HepG2 (cell line): ENCODE data around the gene POU2F1. TPM values are rescaled to one million over a fixed set of nuclear protein-coding genes. Genes with fewer than 3 reads are reported as not detected.

ENCODE experiments used
- ATAC-seq: fragments of 200-7000 bp; cut with Tn5 transposase; 3 replicates; pipeline ENCODE4 v1.9.1; 2020; ENCODE audit warnings: mild to moderate bottlenecking, moderate library complexity
- BruUV-seq: library from RNA; stranded (reverse); fragments of 400-500 nt; replicated peaks from 2 replicates; lab custom pipeline; 2021; lab: Mats Ljungman, UMichigan
- CTCF ChIA-PET: fragments of 300-600 bp; formaldehyde crosslinking; extraction: SDS; loops from one replicate; lab custom pipeline; 2021; ENCODE audit warnings: low total read pairs, inconsistent platforms, low intra/inter-chr PET ratio; lab: Yijun Ruan, JAX
- POLR2A ChIA-PET: fragments of 350-600 bp; sonication (Branson Sonifier 250); formaldehyde crosslinking; loops from one replicate; lab custom pipeline; 2020; ENCODE audit warnings: antibody characterized with exemption, inconsistent platforms; lab: Yijun Ruan, JAX
- DNase-seq: peaks from one replicate; pipeline ENCODE4 v3.0.0-alpha.2; 2015; ENCODE audit warnings: low spot score
- FAIRE-seq: peaks from 3 replicates; lab custom pipeline; 2011; peaks lifted over from hg19 to GRCh38; lab: Jason Lieb, UNC
- H2AFZ ChIP-seq: one replicate; pipeline ENCODE4 v1.6.1; 2011; ENCODE audit warnings: low read length, inconsistent platforms
- H3K27ac ChIP-seq: fragments of 300-600 bp; 3 replicates; pipeline ENCODE4 v1.8.0; 2011; ENCODE audit warnings: mixed run types, mild to moderate bottlenecking, mixed read lengths, low read length, inconsistent platforms; ENCODE audit not compliant: insufficient read depth; ENCODE audit errors: extremely low read length
- H3K27me3 ChIP-seq, 2 experiments: fragments of 200-600 bp in 1 of 2; 2 replicates in 1 of 2; 3 replicates in 1 of 2; pipeline versions ENCODE4 v1.6.0 to v1.8.0; 2011; ENCODE audit warnings: low read length in 2 of 2, mild to moderate bottlenecking in 2 of 2, moderate library complexity in 2 of 2, inconsistent platforms in 1 of 2; ENCODE audit not compliant: insufficient read depth in 2 of 2, control insufficient read depth in 1 of 2
- H3K36me3 ChIP-seq, 2 experiments: fragments of 200-600 bp in 1 of 2; replicated peaks in 1 of 2; 2 replicates in 1 of 2; 3 replicates in 1 of 2; pipeline versions ENCODE4 v1.5.1 to v1.8.0; 2011; ENCODE audit warnings: low read length in 2 of 2, inconsistent platforms in 1 of 2; ENCODE audit not compliant: insufficient read depth in 2 of 2, control insufficient read depth in 1 of 2
- H3K4me1 ChIP-seq: 2 replicates; pipeline ENCODE4 v1.5.1; 2012; ENCODE audit warnings: low read length, inconsistent platforms; ENCODE audit not compliant: insufficient read depth
- H3K4me2 ChIP-seq: 2 replicates; pipeline ENCODE4 v1.6.0; 2011; ENCODE audit warnings: low read depth, low read length, inconsistent platforms
- H3K4me3 ChIP-seq, 3 experiments: fragments of 200-600 bp in 1 of 3; sonication (generic), shearing (Covaris generic) in 1 of 3; replicated peaks in 1 of 3; 2 replicates each; pipeline ENCODE4 v1.5.1; 2011 to 2016; ENCODE audit warnings: low read length in 3 of 3, inconsistent platforms in 2 of 3, low read depth in 2 of 3, mild to moderate bottlenecking in 2 of 3, control low read depth in 1 of 3, mixed read lengths in 1 of 3; ENCODE audit not compliant: insufficient read depth in 1 of 3
- H3K79me2 ChIP-seq: one replicate; pipeline ENCODE4 v1.6.1; 2011; ENCODE audit warnings: low read length, inconsistent platforms; ENCODE audit not compliant: insufficient read depth
- H3K9ac ChIP-seq: 2 replicates; pipeline ENCODE4 v1.6.0; 2011; ENCODE audit warnings: mild to moderate bottlenecking, low read depth, low read length, inconsistent platforms; ENCODE audit not compliant: insufficient read depth
- H3K9me3 ChIP-seq: 2 replicates; pipeline ENCODE4 v1.5.1; 2012; ENCODE audit warnings: mild to moderate bottlenecking, low read length
- H4K20me1 ChIP-seq: 2 replicates; pipeline ENCODE4 v1.6.0; 2011; ENCODE audit warnings: inconsistent platforms, mild to moderate bottlenecking, low read length, moderate library complexity; ENCODE audit not compliant: insufficient read depth
- AKNA ChIP-seq: sonication (generic); formaldehyde crosslinking; IDR thresholded peaks from 2 replicates; pipeline ENCODE4 v1.4.0; 2020; ENCODE audit warnings: missing genetic modification reagents, borderline replicate concordance
- GABPA ChIP-seq, 2 experiments: IDR thresholded peaks; 2 replicates each; pipeline ENCODE4 v1.6.1; 2011 to 2016; ENCODE audit warnings: low read depth in 2 of 2, low read length in 1 of 2, missing biosample characterization in 1 of 2, missing genetic modification characterization in 1 of 2
- HMG20B ChIP-seq: conservative IDR thresholded peaks from 2 replicates; pipeline ENCODE4 v1.6.1; 2016; ENCODE audit warnings: missing genetic modification reagents, missing compliant biosample characterization
- MYNN ChIP-seq: sonication (generic); formaldehyde crosslinking; IDR thresholded peaks from 2 replicates; pipeline ENCODE4 v1.4.0; 2020; ENCODE audit warnings: mild to moderate bottlenecking, low read depth, missing genetic modification reagents
- PAF1 ChIP-seq: IDR thresholded peaks from 2 replicates; pipeline ENCODE4 v1.6.1; 2016; ENCODE audit warnings: missing genetic modification reagents, missing compliant biosample characterization
- SUZ12 ChIP-seq: fragments of 150-350 bp; IDR thresholded peaks from 2 replicates; pipeline ENCODE4 v1.6.1; 2014; ENCODE audit warnings: low read depth, low read length
- TFDP1 ChIP-seq: IDR thresholded peaks from 2 replicates; pipeline ENCODE4 v1.6.1; 2016; ENCODE audit warnings: missing compliant biosample characterization, missing genetic modification reagents, borderline replicate concordance
- ZNF543 ChIP-seq: sonication (generic); formaldehyde crosslinking; IDR thresholded peaks from 2 replicates; pipeline ENCODE4 v1.4.0; 2020; ENCODE audit warnings: mild to moderate bottlenecking, missing genetic modification reagents
- ZZZ3 ChIP-seq: sonication (generic); formaldehyde crosslinking; IDR thresholded peaks from 2 replicates; pipeline ENCODE4 v1.4.0; 2020; ENCODE audit warnings: missing genetic modification reagents, mild to moderate bottlenecking, borderline replicate concordance
- WGBS: methylation state at CpG from one replicate; pipeline ENCODE4 v1.1.6; 2017; ENCODE audit warnings: low lambda C conversion rate; 5-methylcytosine and 5-hydroxymethylcytosine counted together
- in situ Hi-C: cut with HindIII; loops from 2 replicates; pipeline ENCODE4 v1.10.0; 2017; ENCODE audit warnings: low pct_unique_long_range_greater_than_20kb; ENCODE audit not compliant: extremely low pct_ligation_motif_present
- intact Hi-C: fragments of 100-400 bp; cut with micrococcal nuclease; formaldehyde crosslinking; loops from one replicate; pipeline ENCODE4 v1.10.0; 2022; ENCODE audit not compliant: unreplicated experiment
- polyA plus RNA-seq, 8 experiments: library from polyadenylated mRNA; depleted of rRNA in 3 of 8; stranded (reverse) in 7 of 8; unstranded in 1 of 8; fragments of >200 nt; fragmentation: Illumina TruSeq in 4 of 8; extraction: Trizol in 4 of 8; gene quantifications; 2 replicates each; pipeline versions ENCODE4 v1.2.1 to v1.2.3, GENCODE V29; 2011 to 2016; ENCODE audit warnings: low read depth in 4 of 8, missing spikeins in 1 of 8, mixed read lengths in 1 of 8; ENCODE audit not compliant: insufficient read depth in 1 of 8
- total RNA-seq, 5 experiments: library from RNA; depleted of rRNA; stranded (reverse); fragments of >200 nt; fragmentation: Illumina TruSeq; extraction: Trizol; gene quantifications; 2 replicates each; pipeline ENCODE4 v1.2.3, GENCODE V29; 2016; ENCODE audit warnings: low read depth in 1 of 5
- TF ChIP-seq, protein P1 (sequence below): sonication (generic); formaldehyde crosslinking; IDR thresholded peaks from 2 replicates; pipeline ENCODE4 v1.5.0; 2020; ENCODE audit warnings: mild to moderate bottlenecking, missing genetic modification reagents

The POU2F1 gene
- total and polyA plus RNA-seq, 2 of the 13 experiments (the other 11 are each of a cell fraction or from before 2014, with no cell fraction given), result 10.2 to 13.0 TPM

DNA sequence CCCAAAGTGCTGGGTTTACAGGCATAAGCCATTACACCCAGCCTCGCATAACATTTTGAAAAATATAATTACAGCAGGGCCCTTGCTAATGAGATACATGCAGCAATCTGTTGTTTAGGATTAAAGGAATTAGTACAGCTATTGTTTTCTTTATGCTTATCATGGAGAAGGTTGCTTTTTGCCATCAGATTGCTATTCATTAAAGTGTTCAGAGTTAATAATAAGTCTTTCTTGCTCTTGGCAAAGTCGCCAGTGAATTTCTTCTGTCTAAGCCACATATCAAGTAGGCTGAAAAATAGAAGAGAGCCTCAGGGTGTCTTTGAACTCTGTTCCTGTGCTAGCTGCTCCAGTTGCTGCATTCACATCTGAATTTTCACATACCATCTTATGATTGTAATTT lies 144.1 kb downstream of the POU2F1 start:
- DNase-seq (no peak), FAIRE-seq (no peak), ATAC-seq (no peak)
- BruUV-seq, result no TSS peak
- WGBS, result 97% methylated on average over 2 of the region's 2 CpGs
- intact Hi-C loops, result no loop called here
- Histone ChIP-seq H3K4me1 (peaks cover 6% of the 10 kb centered on the region; the same call in 1 of the 2 replicates), H3K9ac (no peak overlapping the region), H2AFZ (no peak overlapping the region), H3K36me3 (peaks cover 0 to 12% of the 10 kb centered on the region in 2 experiments; a peak in 3 of 5 replicates), H4K20me1 (no peaks in the 10 kb centered on the region), H3K27me3 (no peaks in the 10 kb centered on the region), H3K4me2 (no peak overlapping the region), H3K79me2 (no peaks in the 10 kb centered on the region), H3K9me3 (no peaks in the 10 kb centered on the region), H3K4me3 (no peak overlapping the region), H3K27ac (no peak overlapping the region)
- ChIA-PET POLR2A (no interaction called here), CTCF (no interaction called here)
- TF ChIP-seq ZNF543 (CRISPR knock-in tag), result no peak
- in situ Hi-C loops, result no loop called here

DNA sequence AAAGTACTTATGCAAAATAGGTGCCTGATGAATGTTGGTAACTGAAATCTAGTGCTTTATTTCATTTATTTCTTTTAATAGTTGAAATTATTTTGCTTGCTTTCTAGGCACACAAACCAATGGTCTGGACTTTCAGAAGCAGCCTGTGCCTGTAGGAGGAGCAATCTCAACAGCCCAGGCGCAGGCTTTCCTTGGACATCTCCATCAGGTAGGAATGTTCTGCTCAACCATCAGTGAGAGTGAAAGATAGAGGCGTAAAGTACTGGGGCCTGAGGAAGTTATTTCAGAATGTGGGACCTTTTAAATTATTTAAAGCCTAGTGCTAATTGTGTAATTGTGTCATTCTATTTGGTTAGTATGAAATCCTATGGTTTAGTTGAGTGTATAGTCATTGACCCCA lies 144.7 kb downstream of the POU2F1 start:
- Histone ChIP-seq H3K4me1 (peaks cover under 1% of the 10 kb centered on the region; the same call in 1 of the 2 replicates), H3K9ac (no peak overlapping the region), H3K4me2 (no peak overlapping the region), H3K36me3 (peaks cover 0 to 12% of the 10 kb centered on the region in 2 experiments; a peak in 3 of 5 replicates), H4K20me1 (no peaks in the 10 kb centered on the region), H3K27me3 (no peaks in the 10 kb centered on the region), H2AFZ (no peak overlapping the region), H3K79me2 (no peaks in the 10 kb centered on the region), H3K9me3 (no peaks in the 10 kb centered on the region), H3K4me3 (no peak overlapping the region), H3K27ac (no peak overlapping the region)
- WGBS, result 100% methylated on average over 2 of the region's 2 CpGs
- no peak for FAIRE-seq
- POLR2A ChIA-PET, result no interaction called here
- BruUV-seq, result no TSS peak
- no peak for DNase-seq
- intact Hi-C loops, result no loop called here
- in situ Hi-C loops, result no loop called here
- ATAC-seq, result no peak
- CTCF ChIA-PET, result no interaction called here
- TF ChIP-seq PAF1 (CRISPR knock-in tag) (no peak), HMG20B (CRISPR knock-in tag) (no peak), GABPA (IDR thresholded peaks at IDR 0.05; ENCODE audit: low read depth, low read length) (no peak), GABPA (CRISPR knock-in tag; IDR thresholded peaks at IDR 0.05; ENCODE audit: low read depth) (no peak), SUZ12 (no peak), ZZZ3 (CRISPR knock-in tag) (no peak), AKNA (CRISPR knock-in tag) (no peak), TFDP1 (CRISPR knock-in tag) (no peak), MYNN (CRISPR knock-in tag) (no peak)
- TF ChIP-seq, protein P1, sequence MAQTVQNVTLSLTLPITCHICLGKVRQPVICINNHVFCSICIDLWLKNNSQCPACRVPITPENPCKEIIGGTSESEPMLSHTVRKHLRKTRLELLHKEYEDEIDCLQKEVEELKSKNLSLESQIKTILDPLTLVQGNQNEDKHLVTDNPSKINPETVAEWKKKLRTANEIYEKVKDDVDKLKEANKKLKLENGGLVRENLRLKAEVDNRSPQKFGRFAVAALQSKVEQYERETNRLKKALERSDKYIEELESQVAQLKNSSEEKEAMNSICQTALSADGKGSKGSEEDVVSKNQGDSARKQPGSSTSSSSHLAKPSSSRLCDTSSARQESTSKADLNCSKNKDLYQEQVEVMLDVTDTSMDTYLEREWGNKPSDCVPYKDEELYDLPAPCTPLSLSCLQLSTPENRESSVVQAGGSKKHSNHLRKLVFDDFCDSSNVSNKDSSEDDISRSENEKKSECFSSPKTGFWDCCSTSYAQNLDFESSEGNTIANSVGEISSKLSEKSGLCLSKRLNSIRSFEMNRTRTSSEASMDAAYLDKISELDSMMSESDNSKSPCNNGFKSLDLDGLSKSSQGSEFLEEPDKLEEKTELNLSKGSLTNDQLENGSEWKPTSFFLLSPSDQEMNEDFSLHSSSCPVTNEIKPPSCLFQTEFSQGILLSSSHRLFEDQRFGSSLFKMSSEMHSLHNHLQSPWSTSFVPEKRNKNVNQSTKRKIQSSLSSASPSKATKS (CRISPR knock-in tag), result no peak
